K562 (cell line): ENCODE results near the gene ZNF12. TPM values are rescaled to one million over a fixed set of nuclear protein-coding genes. Genes with fewer than 3 reads are reported as not detected.

Source experiments
- BRD9 ChIP-seq: fragments of 450-650 bp; IDR thresholded peaks from 2 replicates; pipeline ENCODE4 v1.6.1; 2018; ENCODE audit warnings: low read depth; ENCODE audit not compliant: partially characterized antibody
- CHD4 ChIP-seq: fragments of 200-600 bp; sonication (generic); IDR thresholded peaks from 3 replicates; pipeline ENCODE4 v1.6.1; 2012; ENCODE audit warnings: low read depth, mild to moderate bottlenecking, mixed read lengths, low read length, inconsistent platforms; ENCODE audit not compliant: insufficient read depth, insufficient replicate concordance, poor library complexity, severe bottlenecking
- E2F1 ChIP-seq: sonication (generic); formaldehyde crosslinking; IDR thresholded peaks from 2 replicates; pipeline ENCODE4 v1.8.1; 2023; ENCODE audit warnings: mild to moderate bottlenecking, missing genetic modification reagents, moderate library complexity
- GTF2B ChIP-seq: IDR thresholded peaks from 2 replicates; pipeline ENCODE4 v1.6.1; 2011; ENCODE audit not compliant: insufficient read length; ENCODE audit errors: extremely low read depth
- HDAC1 ChIP-seq, 2 experiments: fragments of 450-650 bp; IDR thresholded peaks; 2 replicates each; pipeline ENCODE4 v1.6.1; 2016 to 2017; ENCODE audit warnings: inconsistent platforms in 1 of 2, mild to moderate bottlenecking in 1 of 2, moderate library complexity in 1 of 2
- HMG20A ChIP-seq: fragments of 450-650 bp; formaldehyde crosslinking; conservative IDR thresholded peaks from 2 replicates; pipeline ENCODE4 v1.4.0; 2020; ENCODE audit warnings: mild to moderate bottlenecking, mixed read lengths
- HMG20B ChIP-seq: fragments of 250-450 bp; sonication (Bioruptor Pico); IDR thresholded peaks from 2 replicates; pipeline ENCODE4 v1.5.0; 2021; ENCODE audit warnings: mild to moderate bottlenecking
- IRF2 ChIP-seq: sonication (generic); formaldehyde crosslinking; IDR thresholded peaks from 2 replicates; pipeline ENCODE4 v1.8.1; 2022; ENCODE audit warnings: mild to moderate bottlenecking, missing genetic modification reagents
- KAT7 ChIP-seq: sonication (generic); formaldehyde crosslinking; IDR thresholded peaks from 2 replicates; pipeline ENCODE4 v1.8.0; 2022; ENCODE audit warnings: missing genetic modification reagents, mild to moderate bottlenecking, borderline replicate concordance
- MYBL2 ChIP-seq, 2 experiments: fragments of 450-650 bp in 1 of 2; sonication (generic) in 1 of 2; formaldehyde crosslinking in 1 of 2; IDR thresholded peaks; 2 replicates each; pipeline versions ENCODE4 v1.6.1 to v1.8.1; 2017 to 2022; ENCODE audit warnings: borderline replicate concordance in 1 of 2, inconsistent platforms in 1 of 2, low read depth in 1 of 2, mild to moderate bottlenecking in 1 of 2, missing genetic modification reagents in 1 of 2, moderate library complexity in 1 of 2
- NCOA6 ChIP-seq: fragments of 450-650 bp; IDR thresholded peaks from 2 replicates; pipeline ENCODE4 v1.6.1; 2017; ENCODE audit warnings: mild to moderate bottlenecking
- NFYB ChIP-seq: IDR thresholded peaks from 2 replicates; pipeline ENCODE4 v1.6.1; 2011; ENCODE audit warnings: mild to moderate bottlenecking, moderate library complexity; ENCODE audit not compliant: insufficient read length; ENCODE audit errors: extremely low read depth
- POLR2AphosphoS2 ChIP-seq: IDR thresholded peaks from 2 replicates; pipeline ENCODE4 v1.6.1; 2012; ENCODE audit warnings: low read length, improper control_type of control experiment
- POLR2G ChIP-seq: fragments of 200-400 bp; formaldehyde crosslinking; IDR thresholded peaks from 2 replicates; pipeline ENCODE4 v1.6.1; 2017; ENCODE audit warnings: low read depth, mild to moderate bottlenecking, antibody characterized with exemption, low read length, moderate library complexity
- SFPQ ChIP-seq: fragments of 200-400 bp; formaldehyde crosslinking; IDR thresholded peaks from 2 replicates; pipeline ENCODE4 v1.6.1; 2017; ENCODE audit warnings: mild to moderate bottlenecking, low read depth, low read length, moderate library complexity
- ZBTB17 ChIP-seq: fragments of 450-650 bp; formaldehyde crosslinking; IDR thresholded peaks from 2 replicates; pipeline ENCODE4 v1.4.0; 2020; ENCODE audit warnings: mild to moderate bottlenecking
- ZC3H11A ChIP-seq: IDR thresholded peaks from 2 replicates; pipeline ENCODE4 v1.6.1; 2012; ENCODE audit warnings: low read depth, low read length, improper control_type of control experiment
- ZKSCAN1 ChIP-seq: fragments of 150-350 bp; IDR thresholded peaks from 2 replicates; pipeline ENCODE4 v1.6.1; 2016; ENCODE audit warnings: low read depth, low read length
- ZNF133 ChIP-seq: fragments of 250-450 bp; sonication (Bioruptor Pico); IDR thresholded peaks from 2 replicates; pipeline ENCODE4 v1.4.0; 2020; ENCODE audit warnings: mild to moderate bottlenecking
- ZNF212 ChIP-seq: fragments of 450-650 bp; formaldehyde crosslinking; IDR thresholded peaks from 2 replicates; pipeline ENCODE4 v1.4.0; 2020; ENCODE audit warnings: mild to moderate bottlenecking
- ZNF717 ChIP-seq: fragments of 250-450 bp; sonication (Bioruptor Pico); IDR thresholded peaks from 2 replicates; pipeline ENCODE4 v1.5.0; 2021
- ZNF76 ChIP-seq: fragments of 250-450 bp; sonication (Bioruptor Pico); IDR thresholded peaks from 2 replicates; pipeline ENCODE4 v1.4.0; 2020; ENCODE audit warnings: mild to moderate bottlenecking, moderate library complexity, borderline replicate concordance
- polyA plus RNA-seq, 8 experiments: library from polyadenylated mRNA; depleted of rRNA in 4 of 8; stranded (reverse) in 5 of 8; unstranded in 3 of 8; fragments of >200 nt; fragmentation: Nextera tagmentation in 2 of 8; fragmentation: Illumina TruSeq in 1 of 8; extraction: Ambion mirVana in 2 of 8; extraction: Trizol in 1 of 8; gene quantifications; 2 replicates each; pipeline versions ENCODE4 v1.2.1 to v1.2.3, GENCODE V29; 2011 to 2014; ENCODE audit warnings: inconsistent platforms in 1 of 8, missing spikeins in 1 of 8
- total RNA-seq, 7 experiments: library from RNA; depleted of rRNA in 6 of 7; stranded (reverse); fragments of >200 nt in 6 of 7; fragmentation: Illumina TruSeq in 2 of 7; extraction: Trizol in 2 of 7; gene quantifications; 2 replicates each; pipeline versions ENCODE4 v1.2.1 to v1.2.3, GENCODE V29; 2011 to 2021; ENCODE audit warnings: low replicate concordance in 1 of 7
- TF ChIP-seq, protein P1 (sequence below): fragments of 250-450 bp; sonication (Bioruptor Pico); IDR thresholded peaks from 2 replicates; pipeline ENCODE4 v1.8.0; 2022; ENCODE audit warnings: moderate library complexity, mild to moderate bottlenecking, inconsistent platforms

Gene ZNF12
- total and polyA plus RNA-seq, 9 of the 15 experiments (the other 6 are each of a cell fraction or from before 2014, with no cell fraction given) = 5.8 to 32.3 (median 18.9) TPM

- TF ChIP-seq HDAC1 (IDR thresholded peaks at IDR 0.05) (no peak), ZKSCAN1 (0 out of 2 replicates have a peak, but pooled peaks have one; percentile 45), ZC3H11A (no peak), BRD9 (no peak), MYBL2 (IDR thresholded peaks at IDR 0.05; ENCODE audit: low read depth) (no peak; the same call in 1 of the 2 replicates), MYBL2 (CRISPR knock-in tag; IDR thresholded peaks at IDR 0.05; ENCODE audit: borderline replicate concordance) (no peak), HMG20A (CRISPR knock-in tag) (no peak), GTF2B (no peak), ZNF717 (no peak), NFYB (no peak), ZNF212 (CRISPR knock-in tag) (no peak), NCOA6 (no peak), ZBTB17 (CRISPR knock-in tag) (0 out of 2 replicates have a peak, but pooled peaks have one; percentile 33), POLR2AphosphoS2 (no peak), HMG20B (CRISPR knock-in tag) (no peak), ZNF76 (CRISPR knock-in tag) (no peak), IRF2 (CRISPR knock-in tag) (no peak), SFPQ (no peak), CHD4 (no peak), E2F1 (no peak), POLR2G (peak; percentile 92), ZNF133 (CRISPR knock-in tag) (no peak), KAT7 (CRISPR knock-in tag) (no peak)
- TF ChIP-seq, protein P1, sequence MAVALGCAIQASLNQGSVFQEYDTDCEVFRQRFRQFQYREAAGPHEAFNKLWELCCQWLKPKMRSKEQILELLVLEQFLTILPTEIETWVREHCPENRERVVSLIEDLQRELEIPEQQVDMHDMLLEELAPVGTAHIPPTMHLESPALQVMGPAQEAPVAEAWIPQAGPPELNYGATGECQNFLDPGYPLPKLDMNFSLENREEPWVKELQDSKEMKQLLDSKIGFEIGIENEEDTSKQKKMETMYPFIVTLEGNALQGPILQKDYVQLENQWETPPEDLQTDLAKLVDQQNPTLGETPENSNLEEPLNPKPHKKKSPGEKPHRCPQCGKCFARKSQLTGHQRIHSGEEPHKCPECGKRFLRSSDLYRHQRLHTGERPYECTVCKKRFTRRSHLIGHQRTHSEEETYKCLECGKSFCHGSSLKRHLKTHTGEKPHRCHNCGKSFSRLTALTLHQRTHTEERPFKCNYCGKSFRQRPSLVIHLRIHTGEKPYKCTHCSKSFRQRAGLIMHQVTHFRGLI (CRISPR knock-in tag) = no peak
These were observed at the start of gene ZNF12 (continued) for GRCh38 chr7:6706666-6707407.
